PC-3 (cell line): ENCODE measurements around the gene MSI2. TPM values are rescaled to one million over a fixed set of nuclear protein-coding genes. Genes with fewer than 3 reads are reported as not detected.

Source experiments
- ATAC-seq: fragments of 200-7000 bp; cut with Tn5 transposase; 2 replicates; pipeline ENCODE4 v1.9.1; 2020; ENCODE audit warnings: mild to moderate bottlenecking, moderate library complexity
- BruUV-seq: library from RNA; stranded (reverse); fragments of 400-500 nt; replicated peaks from 2 replicates; lab custom pipeline; 2021; lab: Mats Ljungman, UMichigan
- CTCF ChIA-PET: fragments of 300-600 bp; sonication (Branson Sonifier 250); formaldehyde crosslinking; loops from one replicate; lab custom pipeline; 2022; ENCODE audit warnings: antibody characterized with exemption; lab: Charles Lee
- POLR2A ChIA-PET: fragments of 300-600 bp; sonication (Branson Sonifier 250); formaldehyde crosslinking; loops from one replicate; lab custom pipeline; 2022; ENCODE audit warnings: antibody characterized with exemption; ENCODE audit not compliant: unreplicated experiment; lab: Charles Lee
- DNase-seq: peaks from one replicate; pipeline ENCODE4 v3.0.0-alpha.2; 2015
- H2AFZ ChIP-seq: fragments of 300-600 bp; sonication (generic); 2 replicates; pipeline ENCODE4 v1.6.0; 2016; ENCODE audit warnings: antibody characterized with exemption, low read length
- H3F3A ChIP-seq: fragments of 300-600 bp; sonication (generic); one replicate; pipeline ENCODE4 v1.6.0; 2017; ENCODE audit warnings: antibody characterized with exemption, low read length, control low read depth, mild to moderate bottlenecking; ENCODE audit not compliant: unreplicated experiment
- H3K27ac ChIP-seq: fragments of 300-600 bp; sonication (generic); 2 replicates; pipeline ENCODE4 v1.5.1; 2016; ENCODE audit warnings: mild to moderate bottlenecking, low read length
- H3K27me3 ChIP-seq: fragments of 300-600 bp; sonication (generic); 2 replicates; pipeline ENCODE4 v1.6.1; 2016; ENCODE audit warnings: low read length, mixed read lengths
- H3K36me3 ChIP-seq: fragments of 300-600 bp; sonication (generic); 2 replicates; pipeline ENCODE4 v1.6.1; 2016; ENCODE audit warnings: low read depth, mixed run types, low read length, mixed read lengths
- H3K4me1 ChIP-seq: fragments of 300-600 bp; sonication (generic); 2 replicates; pipeline ENCODE4 v1.5.1; 2016; ENCODE audit warnings: low read length; ENCODE audit not compliant: insufficient read depth
- H3K4me2 ChIP-seq: fragments of 300-600 bp; sonication (generic); 2 replicates; pipeline ENCODE4 v1.6.0; 2016; ENCODE audit warnings: low read length
- H3K4me3 ChIP-seq: fragments of 300-600 bp; sonication (generic); 2 replicates; pipeline ENCODE4 v1.5.1; 2016; ENCODE audit warnings: mild to moderate bottlenecking, low read length, mixed read lengths
- H3K79me2 ChIP-seq: fragments of 300-600 bp; sonication (generic); 2 replicates; pipeline ENCODE4 v1.6.1; 2017; ENCODE audit warnings: low read length, mixed read lengths
- H3K9ac ChIP-seq: fragments of 300-600 bp; sonication (generic); 2 replicates; pipeline ENCODE4 v1.6.0; 2016; ENCODE audit warnings: mild to moderate bottlenecking, low read length
- H3K9me2 ChIP-seq: fragments of 300-600 bp; sonication (generic); replicated peaks from 2 replicates; pipeline ENCODE4 v1.6.1; 2016; ENCODE audit warnings: mixed run types, low read length, mixed read lengths
- H3K9me3 ChIP-seq: fragments of 300-600 bp; sonication (generic); 2 replicates; pipeline ENCODE4 v1.6.1; 2016; ENCODE audit warnings: low read length, mixed read lengths
- H4K20me1 ChIP-seq: fragments of 300-600 bp; sonication (generic); 2 replicates; pipeline ENCODE4 v1.6.1; 2016; ENCODE audit warnings: low read length, mixed read lengths
- EZH2 ChIP-seq: fragments of 300-600 bp; sonication (generic); IDR thresholded peaks from one replicate; pipeline ENCODE4 v1.6.1; 2017; ENCODE audit warnings: antibody characterized with exemption, mild to moderate bottlenecking, low read length; ENCODE audit not compliant: unreplicated experiment
- EZH2phosphoT487 ChIP-seq: fragments of 300-600 bp; sonication (generic); IDR thresholded peaks from 2 replicates; pipeline ENCODE4 v1.6.1; 2018; ENCODE audit warnings: mild to moderate bottlenecking, antibody characterized with exemption, low read length, borderline replicate concordance
- intact Hi-C: fragments of 100-400 bp; cut with micrococcal nuclease; formaldehyde crosslinking; loops from 2 replicates; pipeline ENCODE4 v1.9.0; 2023
- total RNA-seq: library from RNA; depleted of rRNA; stranded (reverse); fragments of >200 nt; gene quantifications from 2 replicates; pipeline ENCODE4 v1.2.3, GENCODE V29; 2014
- TF ChIP-seq, protein P1 (sequence below): fragments of 300-600 bp; sonication (generic); conservative IDR thresholded peaks from 2 replicates; pipeline ENCODE4 v1.5.1; 2017; ENCODE audit warnings: antibody characterized with exemption, low read depth, mild to moderate bottlenecking, low read length

MSI2 gene
- total RNA-seq, 1 experiment from 2014 or later, result 54.7 TPM

DNA sequence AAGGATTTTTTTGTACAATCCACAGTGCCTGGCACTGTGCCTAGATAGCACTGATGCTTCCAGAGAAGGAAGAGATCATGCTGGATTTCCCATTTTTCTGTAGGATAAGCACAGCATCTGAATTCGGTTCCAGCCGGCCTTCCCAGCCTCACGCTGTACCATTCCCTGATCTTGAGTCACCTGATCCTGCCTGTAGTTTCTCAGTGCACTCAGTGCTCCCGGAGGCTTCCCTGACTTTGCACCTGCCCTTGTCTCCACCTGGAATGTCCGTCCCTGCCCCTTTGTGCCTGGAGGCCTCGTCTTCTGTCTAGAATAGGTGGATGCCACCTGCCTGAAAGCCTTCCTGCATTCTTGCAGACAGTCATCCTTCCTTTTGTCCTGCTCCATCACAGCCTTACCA is 308.9 kb downstream of the MSI2 start:
- CTCF ChIA-PET, result no interaction called here
- intact Hi-C loops, result no loop called here
- Histone ChIP-seq H4K20me1 (no peaks in the 10 kb centered on the region), H3K4me3 (no peak overlapping the region), H3K4me1 (peaks cover 9% of the 10 kb centered on the region), H3K9me2 (no peaks in the 10 kb centered on the region), H3K36me3 (no peaks in the 10 kb centered on the region), H3K9me3 (no peaks in the 10 kb centered on the region), H2AFZ (no peak overlapping the region), H3K9ac (no peak overlapping the region), H3F3A (no peaks in the 10 kb centered on the region), H3K79me2 (no peaks in the 10 kb centered on the region), H3K27ac (no peak overlapping the region), H3K27me3 (no peaks in the 10 kb centered on the region), H3K4me2 (no peak overlapping the region)
- no TSS peak for BruUV-seq
- DNase-seq (no peak), ATAC-seq (no peak)
- POLR2A ChIA-PET, result no interaction called here
- TF ChIP-seq EZH2 (no peak), EZH2phosphoT487 (no peak)
- TF ChIP-seq, protein P1, sequence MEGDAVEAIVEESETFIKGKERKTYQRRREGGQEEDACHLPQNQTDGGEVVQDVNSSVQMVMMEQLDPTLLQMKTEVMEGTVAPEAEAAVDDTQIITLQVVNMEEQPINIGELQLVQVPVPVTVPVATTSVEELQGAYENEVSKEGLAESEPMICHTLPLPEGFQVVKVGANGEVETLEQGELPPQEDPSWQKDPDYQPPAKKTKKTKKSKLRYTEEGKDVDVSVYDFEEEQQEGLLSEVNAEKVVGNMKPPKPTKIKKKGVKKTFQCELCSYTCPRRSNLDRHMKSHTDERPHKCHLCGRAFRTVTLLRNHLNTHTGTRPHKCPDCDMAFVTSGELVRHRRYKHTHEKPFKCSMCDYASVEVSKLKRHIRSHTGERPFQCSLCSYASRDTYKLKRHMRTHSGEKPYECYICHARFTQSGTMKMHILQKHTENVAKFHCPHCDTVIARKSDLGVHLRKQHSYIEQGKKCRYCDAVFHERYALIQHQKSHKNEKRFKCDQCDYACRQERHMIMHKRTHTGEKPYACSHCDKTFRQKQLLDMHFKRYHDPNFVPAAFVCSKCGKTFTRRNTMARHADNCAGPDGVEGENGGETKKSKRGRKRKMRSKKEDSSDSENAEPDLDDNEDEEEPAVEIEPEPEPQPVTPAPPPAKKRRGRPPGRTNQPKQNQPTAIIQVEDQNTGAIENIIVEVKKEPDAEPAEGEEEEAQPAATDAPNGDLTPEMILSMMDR, result no peak

DNA sequence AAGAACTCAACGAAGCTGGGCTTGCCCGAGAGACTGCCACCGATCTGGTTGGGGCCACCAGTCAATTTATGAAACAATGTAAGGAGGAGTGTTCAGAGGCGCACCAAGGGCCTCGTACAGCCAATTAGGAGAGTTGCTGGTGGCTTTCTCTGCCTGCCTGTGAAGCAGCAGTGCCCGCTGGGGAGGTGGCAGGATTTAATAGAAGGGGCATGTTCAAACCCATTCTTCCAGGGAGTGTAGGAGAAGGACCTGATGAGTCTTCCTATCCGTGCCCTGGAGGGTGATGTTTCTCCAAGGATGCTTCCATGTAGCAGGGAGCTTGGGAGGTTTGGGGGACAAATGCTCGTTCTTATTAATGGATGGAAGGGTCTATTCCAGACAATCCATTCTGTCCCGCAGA is 310.4 kb downstream of the MSI2 start:
- POLR2A ChIA-PET, result no interaction called here

DNA sequence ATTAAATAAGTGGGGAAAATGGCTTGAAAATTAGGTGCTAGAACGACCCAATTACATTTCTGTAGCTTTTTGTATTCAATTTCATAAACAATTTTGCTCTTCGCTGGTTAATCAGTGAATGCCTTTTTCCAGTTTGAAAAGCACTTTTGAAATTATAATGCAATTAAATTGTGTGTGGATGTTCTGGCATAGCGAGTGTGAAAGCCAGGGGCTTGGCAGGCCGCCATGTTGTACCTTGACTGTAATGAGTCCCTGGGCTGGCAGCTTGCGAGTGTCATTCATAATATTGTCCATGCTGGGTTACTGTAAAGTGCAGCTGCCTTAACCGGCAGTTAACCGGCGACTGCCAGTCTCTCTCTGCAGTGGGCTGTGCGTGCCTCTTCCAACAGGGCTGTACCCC is 310.9 kb downstream of the MSI2 start:
- H3K9ac ChIP-seq, result no peak overlapping the region
- H3K4me3 ChIP-seq, result no peak overlapping the region
- DNase-seq (no peak), ATAC-seq (no peak)
- H3K79me2 ChIP-seq, result no peaks in the 10 kb centered on the region
- H3K9me2 ChIP-seq, result no peaks in the 10 kb centered on the region
- BruUV-seq, result no TSS peak
- H3K27me3 ChIP-seq, result no peaks in the 10 kb centered on the region
- H3K9me3 ChIP-seq, result no peaks in the 10 kb centered on the region
- no peak overlapping the region for H2AFZ ChIP-seq
- H3K36me3 ChIP-seq, result no peaks in the 10 kb centered on the region
- H3K27ac ChIP-seq, result no peak overlapping the region
- no peaks in the 10 kb centered on the region for H4K20me1 ChIP-seq
- H3K4me1 ChIP-seq, result peaks cover 17% of the 10 kb centered on the region
- intact Hi-C loops, result no loop called here
- CTCF ChIA-PET, result interaction anchor here (0.6 kb wide), 1 partner anchor 69 kb away, joined by 5 read pairs; no protein-coding TSS in a partner anchor
- H3F3A ChIP-seq, result no peaks in the 10 kb centered on the region
- POLR2A ChIA-PET, result no interaction called here
- H3K4me2 ChIP-seq, result no peak overlapping the region
- TF ChIP-seq EZH2phosphoT487, result no peak

More for the DNA sequence above, 310.4 kb downstream of the MSI2 start:
- no peaks in the 10 kb centered on the region for H3F3A ChIP-seq
- H3K4me1 ChIP-seq, result peaks cover 17% of the 10 kb centered on the region
- H2AFZ ChIP-seq, result no peak overlapping the region
- H3K79me2 ChIP-seq, result no peaks in the 10 kb centered on the region
- H3K9me2 ChIP-seq, result no peaks in the 10 kb centered on the region
- H3K4me2 ChIP-seq, result no peak overlapping the region
- no peak overlapping the region for H3K4me3 ChIP-seq
- CTCF ChIA-PET, result no interaction called here
- no peaks in the 10 kb centered on the region for H4K20me1 ChIP-seq
- TF ChIP-seq, protein P1, result no peak
- TF ChIP-seq EZH2phosphoT487, result no peak
- no peak for TF ChIP-seq EZH2
- no peak overlapping the region for H3K9ac ChIP-seq
- no peak for DNase-seq
- H3K27ac ChIP-seq, result no peak overlapping the region
- no peaks in the 10 kb centered on the region for H3K9me3 ChIP-seq
- no peaks in the 10 kb centered on the region for H3K36me3 ChIP-seq
- H3K27me3 ChIP-seq, result no peaks in the 10 kb centered on the region
- BruUV-seq, result no TSS peak
- intact Hi-C loops, result no loop called here
- ATAC-seq, result no peak
